CD4-positive, alpha-beta T cell (primary cell): Measurements from ENCODE around the gene FLT4. TPM values are rescaled to one million over a fixed set of nuclear protein-coding genes. Genes with fewer than 3 reads are reported as not detected.
A peak's percentile ranks its signal among the peaks of the same experiment; 100 is the strongest.

Experiments used
- ATAC-seq: fragments of 200-7000 bp; cut with Tn5 transposase; one replicate; pipeline ENCODE4 v1.10.0; 2022; ENCODE audit warnings: mild to moderate bottlenecking; ENCODE audit not compliant: poor library complexity
- CTCF ChIA-PET: fragments of 350-600 bp; sonication (Branson Sonifier 250); formaldehyde crosslinking; loops from one replicate; lab custom pipeline; 2021; ENCODE audit warnings: antibody characterized with exemption, inconsistent platforms; lab: Charles Lee
- POLR2A ChIA-PET: fragments of 350-600 bp; sonication (Branson Sonifier 250); formaldehyde crosslinking; loops from one replicate; lab custom pipeline; 2021; ENCODE audit warnings: antibody characterized with exemption, inconsistent platforms; lab: Charles Lee
- DNase-seq, 14 experiments: peaks; one replicate each; pipeline ENCODE4 v3.0.0-alpha.2; 2013 to 2020; ENCODE audit warnings: mixed read lengths in 2 of 14
- H3K27ac ChIP-seq, 2 donors: one replicate each; pipeline versions ENCODE4 v1.5.1 to v1.7.0; 2013; ENCODE audit warnings: low read length in 2 of 2, low read depth in 1 of 2, mild to moderate bottlenecking in 1 of 2
- H3K27me3 ChIP-seq, 2 experiments: 1 replicate in 1 of 2; 2 replicates in 1 of 2; pipeline versions ENCODE4 v1.6.1 to v1.7.0; 2013; ENCODE audit warnings: low read length in 2 of 2, control low read depth in 1 of 2, mild to moderate bottlenecking in 1 of 2, moderate library complexity in 1 of 2; ENCODE audit not compliant: insufficient read depth in 2 of 2, control insufficient read depth in 1 of 2
- H3K36me3 ChIP-seq: one replicate; pipeline ENCODE4 v1.6.1; 2013; ENCODE audit warnings: low read length, control low read depth; ENCODE audit not compliant: insufficient read depth
- H3K4me1 ChIP-seq: one replicate; pipeline ENCODE4 v1.6.1; 2013; ENCODE audit warnings: low read length, control low read depth; ENCODE audit not compliant: insufficient read depth
- H3K4me3 ChIP-seq: one replicate; pipeline ENCODE4 v1.5.1; 2013; ENCODE audit warnings: mild to moderate bottlenecking, low read length, moderate library complexity
- H3K9me3 ChIP-seq, 2 experiments: 1 replicate in 1 of 2; 2 replicates in 1 of 2; pipeline versions ENCODE4 v1.6.1 to v1.7.0; 2013; ENCODE audit warnings: low read length in 2 of 2, mild to moderate bottlenecking in 2 of 2, control low read depth in 1 of 2, moderate library complexity in 1 of 2; ENCODE audit not compliant: control insufficient read depth in 1 of 2, insufficient read depth in 1 of 2
- H3K27ac Mint-ChIP-seq: one replicate; pipeline ENCODE4 v1.8.0; 2020; ENCODE audit warnings: mixed read lengths
- H3K27me3 Mint-ChIP-seq: one replicate; pipeline ENCODE4 v1.8.0; 2021; ENCODE audit warnings: mixed read lengths
- H3K36me3 Mint-ChIP-seq: one replicate; pipeline ENCODE4 v1.8.0; 2021; ENCODE audit warnings: low read depth, mixed read lengths
- H3K4me1 Mint-ChIP-seq: one replicate; pipeline ENCODE4 v1.8.0; 2021; ENCODE audit warnings: low read depth, mixed read lengths
- H3K4me3 Mint-ChIP-seq: one replicate; pipeline ENCODE4 v1.8.0; 2020; ENCODE audit warnings: mild to moderate bottlenecking, mixed read lengths
- H3K9me3 Mint-ChIP-seq: one replicate; pipeline ENCODE4 v1.8.0; 2020; ENCODE audit warnings: mixed read lengths
- CTCF ChIP-seq: fragments of 200-600 bp; IDR thresholded peaks from one replicate; pipeline ENCODE4 v1.8.0; 2022; ENCODE audit warnings: antibody characterized with exemption, mild to moderate bottlenecking
- intact Hi-C, 2 experiments: fragments of 100-400 bp; cut with DNase I in 1 of 2; cut with micrococcal nuclease in 1 of 2; formaldehyde crosslinking; loops; one replicate each; pipeline versions ENCODE4 v1.15.1 to v1.9.0; 2023 to 2025; cut with DNase I, micrococcal nuclease
- total RNA-seq, 174 experiments: library from RNA in 2 of 174; stranded (reverse) in 2 of 174; gene quantifications; one replicate each; pipeline ENCODE4 v1.2.3 and lab custom pipeline; 2021 to 2026

The FLT4 gene
- total RNA-seq, 2 experiments from 2014 or later: 2.3 to 2.5 TPM

GRCh38 chr5:180599981-180600553 lies 49.3 kb downstream of the FLT4 start:
- no peaks in the 10 kb centered on the region for H3K4me1 Mint-ChIP-seq
- CTCF ChIA-PET: no interaction called here
- H3K27ac Mint-ChIP-seq: no peak overlapping the region
- no peaks in the 10 kb centered on the region for H3K9me3 ChIP-seq
- no peak overlapping the region for H3K4me3 ChIP-seq
- no peaks in the 10 kb centered on the region for H3K4me1 ChIP-seq
- no peak overlapping the region for H3K27ac ChIP-seq
- H3K27me3 Mint-ChIP-seq: no peaks in the 10 kb centered on the region
- H3K9me3 Mint-ChIP-seq: no peaks in the 10 kb centered on the region
- no peaks in the 10 kb centered on the region for H3K36me3 ChIP-seq
- TF ChIP-seq CTCF: no peak
- no peaks in the 10 kb centered on the region for H3K36me3 Mint-ChIP-seq
- POLR2A ChIA-PET: no interaction called here
- no peak for DNase-seq
- ATAC-seq: no peak
- intact Hi-C loops: loop anchor here in 1 of 2 experiments (10.0 kb wide), 1 partner anchor 115 kb away; no protein-coding TSS in a partner anchor
- H3K4me3 Mint-ChIP-seq: no peak overlapping the region
- no peaks in the 10 kb centered on the region for H3K27me3 ChIP-seq

- Mint-ChIP-seq H3K4me3 (no peak overlapping the region), H3K36me3 (no peaks in the 10 kb centered on the region), H3K4me1 (no peaks in the 10 kb centered on the region), H3K9me3 (no peaks in the 10 kb centered on the region), H3K27ac (no peak overlapping the region), H3K27me3 (no peaks in the 10 kb centered on the region)
- Histone ChIP-seq H3K9me3 (no peaks in the 10 kb centered on the region), H3K36me3 (no peaks in the 10 kb centered on the region), H3K27me3 (no peaks in the 10 kb centered on the region), H3K4me3 (no peak overlapping the region), H3K27ac (no peak overlapping the region), H3K4me1 (no peaks in the 10 kb centered on the region)
- no peak for ATAC-seq
- ChIA-PET CTCF (no interaction called here), POLR2A (no interaction called here)
- intact Hi-C loops: no loop called here
- no peak for DNase-seq
- no peak for TF ChIP-seq CTCF
Measured at GRCh38 chr5:180599590-180599914, 49.8 kb downstream of the FLT4 start.

GRCh38 chr5:180598797-180599589 lies 50.4 kb downstream of the FLT4 start:
- DNase-seq (peak in 1 of 14 experiments; percentile 5), ATAC-seq (no peak)
- Mint-ChIP-seq H3K9me3 (no peaks in the 10 kb centered on the region), H3K36me3 (no peaks in the 10 kb centered on the region), H3K27ac (no peak overlapping the region), H3K4me1 (no peaks in the 10 kb centered on the region), H3K4me3 (no peak overlapping the region), H3K27me3 (no peaks in the 10 kb centered on the region)
- intact Hi-C loops: no loop called here
- POLR2A ChIA-PET: no interaction called here
- TF ChIP-seq CTCF: no peak
- no peak overlapping the region for H3K27ac ChIP-seq
- no peaks in the 10 kb centered on the region for H3K9me3 ChIP-seq
- H3K27me3 ChIP-seq: peaks cover 0 to 4% of the 10 kb centered on the region in 2 experiments
- no peak overlapping the region for H3K4me3 ChIP-seq
- no peaks in the 10 kb centered on the region for H3K36me3 ChIP-seq
- H3K4me1 ChIP-seq: no peaks in the 10 kb centered on the region
- CTCF ChIA-PET: no interaction called here
